Measurements from ENCODE around the gene SMIM3. TPM values are rescaled to one million over a fixed set of nuclear protein-coding genes. Genes with fewer than 3 reads are reported as not detected.

SMIM3 gene
- total RNA-seq, 1 donor, result 41.5 TPM

GRCh38 chr5:150750469-150750868 is 28.1 kb upstream of the SMIM3 start:
- TF ChIP-seq CTCF (IDR thresholded peaks at IDR 0.05; ENCODE audit: insufficient read depth, low read depth, low read length), result no peak
- no peak for DNase-seq (ENCODE audit: low read depth)

GRCh38 chr5:150751096-150751891 is 27.3 kb upstream of the SMIM3 start:
- DNase-seq (ENCODE audit: low read depth), result peak; percentile 68

More at GRCh38 chr5:150750469-150750868, 28.1 kb upstream of the SMIM3 start:
- H3K4me3 ChIP-seq (ENCODE audit: low read depth, low read length), result no peak overlapping the region

DNA sequence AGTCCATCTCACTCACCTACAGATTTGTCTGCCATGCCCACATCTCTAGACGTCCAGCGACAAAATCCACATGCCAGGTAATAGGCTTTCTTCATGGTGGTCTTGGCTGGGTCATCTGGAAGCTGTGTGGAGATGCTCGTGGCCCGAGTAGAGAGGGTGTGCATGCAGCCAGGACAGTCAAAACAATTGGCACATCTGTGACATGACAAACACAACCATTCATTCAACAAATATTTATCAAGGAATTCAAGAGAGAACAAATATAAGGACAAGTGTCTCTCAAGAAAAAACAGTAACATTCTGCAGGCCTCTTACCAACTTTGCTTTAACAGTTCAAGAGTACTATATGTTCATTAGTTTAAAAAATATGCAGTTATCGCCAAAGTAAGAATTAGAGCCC is 25.1 kb upstream of the SMIM3 start:
- no peak for DNase-seq (ENCODE audit: low read depth)
- no peak overlapping the region for H3K4me3 ChIP-seq (ENCODE audit: low read depth, low read length)
- TF ChIP-seq CTCF (IDR thresholded peaks at IDR 0.05; ENCODE audit: insufficient read depth, low read depth, low read length), result no peak

More at GRCh38 chr5:150751096-150751891, 27.3 kb upstream of the SMIM3 start:
- TF ChIP-seq CTCF (IDR thresholded peaks at IDR 0.05; ENCODE audit: insufficient read depth, low read depth, low read length), result no peak
- no peak overlapping the region for H3K4me3 ChIP-seq (ENCODE audit: low read depth, low read length)

DNA sequence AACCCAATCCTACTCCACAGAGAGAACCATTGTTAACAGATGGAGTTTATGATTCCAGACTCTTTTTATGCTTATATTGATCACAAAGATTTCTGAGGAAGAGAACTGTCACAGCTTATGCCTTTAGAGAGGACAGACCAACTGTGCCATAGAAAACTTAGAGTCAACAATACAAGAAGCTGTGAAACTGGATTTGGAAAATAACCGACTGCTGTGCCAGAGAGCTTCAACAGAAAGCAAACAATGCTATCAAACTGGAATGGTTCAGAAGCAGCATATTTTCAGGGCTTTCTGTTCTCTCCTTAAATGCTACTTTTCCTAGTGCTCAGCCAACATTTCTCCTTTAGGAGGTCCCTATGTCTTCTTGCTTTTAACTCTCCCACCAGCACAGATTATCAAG is 24.7 kb upstream of the SMIM3 start:
- no peak overlapping the region for H3K4me3 ChIP-seq (ENCODE audit: low read depth, low read length)
- DNase-seq (ENCODE audit: low read depth), result no peak
- TF ChIP-seq CTCF (IDR thresholded peaks at IDR 0.05; ENCODE audit: insufficient read depth, low read depth, low read length), result no peak

DNA sequence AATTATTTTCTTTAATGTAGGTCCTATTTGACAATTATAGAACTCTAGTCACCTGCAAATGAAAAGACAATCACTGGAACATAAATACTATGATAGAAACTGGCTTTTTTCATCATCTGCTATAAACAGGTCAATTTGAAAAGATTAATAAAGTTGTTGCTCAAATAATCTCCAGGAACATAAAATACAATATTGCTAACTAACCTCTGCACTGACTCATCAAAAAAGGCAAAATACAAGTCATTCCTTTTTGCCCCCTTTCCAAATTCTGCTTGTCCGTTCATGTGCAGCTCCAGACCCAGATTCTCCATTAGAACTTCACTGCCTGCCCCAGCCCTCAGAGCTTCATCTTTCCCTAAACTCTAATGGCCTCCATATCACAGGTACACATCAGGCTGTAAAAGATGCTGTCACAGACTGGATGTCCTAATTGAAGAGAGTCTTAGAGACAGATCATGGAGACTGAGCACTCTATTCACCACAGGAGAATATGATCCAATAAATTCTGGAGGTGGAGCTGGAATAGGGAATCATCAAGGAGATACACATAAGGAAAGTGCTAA is 21.4 kb upstream of the SMIM3 start:
- TF ChIP-seq CTCF (IDR thresholded peaks at IDR 0.05; ENCODE audit: insufficient read depth, low read depth, low read length), result no peak
- DNase-seq (ENCODE audit: low read depth), result no peak
- peak overlapping the region; percentile 74 for H3K4me3 ChIP-seq (ENCODE audit: low read depth, low read length)

GRCh38 chr5:150758203-150758530 is 20.4 kb upstream of the SMIM3 start:
- TF ChIP-seq CTCF (IDR thresholded peaks at IDR 0.05; ENCODE audit: insufficient read depth, low read depth, low read length), result no peak
- no peak for DNase-seq (ENCODE audit: low read depth)
- peak overlapping the region; percentile 74 for H3K4me3 ChIP-seq (ENCODE audit: low read depth, low read length)
